ENCODE results near the gene PHLPP1. TPM values are rescaled to one million over a fixed set of nuclear protein-coding genes. Genes with fewer than 3 reads are reported as not detected.

PHLPP1 gene
- total RNA-seq, 1 experiment from 2014 or later = 14.7 TPM

- ATAC-seq (no peak), DNase-seq (ENCODE audit: low read depth, low spot score) (no peak)
- POLR2A ChIA-PET = no interaction called here
Measured at GRCh38 chr18:62781893-62782292, 66.6 kb downstream of the PHLPP1 start.

More at GRCh38 chr18:62781893-62782292, 66.6 kb downstream of the PHLPP1 start:
- H3K9me3 ChIP-seq (ENCODE audit: control insufficient read depth in 1 of 2, insufficient read depth in 1 of 2, low read depth in 1 of 2, low read length in 2 of 2) = no peaks in the 10 kb centered on the region
- H3K27me3 ChIP-seq (ENCODE audit: insufficient read depth, low read length) = no peaks in the 10 kb centered on the region
- H4K20me1 ChIP-seq (ENCODE audit: insufficient read depth) = no peaks in the 10 kb centered on the region
- H3K9ac ChIP-seq (ENCODE audit: low read length) = no peak overlapping the region
- no TSS peak for BruUV-seq (replicated peaks)
- no peak overlapping the region for H3K4me3 ChIP-seq (replicated peaks in 1 of 2; ENCODE audit: low read depth in 1 of 2, low read length in 2 of 2)
- no peak overlapping the region for H3K27ac ChIP-seq (ENCODE audit: low read depth, low read length)
- intact Hi-C loops (cut with micrococcal nuclease) = no loop called here
- ChIA-PET RAD21 (ENCODE audit: low non-redundant PET in 1 of 2, low total read pairs in 2 of 2, uncharacterized antibody in 2 of 2, unreplicated experiment in 2 of 2) (no interaction called here), CTCF (no interaction called here)
- TF ChIP-seq REST (IDR thresholded peaks at IDR 0.05; ENCODE audit: low read depth) = no peak
- no peak for TF ChIP-seq ZNF274 (IDR thresholded peaks at IDR 0.05; ENCODE audit: low read depth, low read length)
- TF ChIP-seq JUND (IDR thresholded peaks at IDR 0.05) = no peak
- no peak for TF ChIP-seq EZH2phosphoT487 (IDR thresholded peaks at IDR 0.05; ENCODE audit: borderline replicate concordance)
- TF ChIP-seq SRF (IDR thresholded peaks at IDR 0.05; ENCODE audit: low read depth) = no peak
- TF ChIP-seq SIN3A (IDR thresholded peaks at IDR 0.05; ENCODE audit: low read depth) = no peak
- no peak for TF ChIP-seq YY1 (IDR thresholded peaks at IDR 0.05; ENCODE audit: extremely low read depth, insufficient replicate concordance, low read depth, low read length)
- TF ChIP-seq EGR1 (IDR thresholded peaks at IDR 0.05; ENCODE audit: low read depth) = no peak
- no peak for TF ChIP-seq EZH2 (IDR thresholded peaks at IDR 0.05)
- TF ChIP-seq POLR2AphosphoS5 (IDR thresholded peaks at IDR 0.05; ENCODE audit: low read depth, low read length) = no peak
- no peak for TF ChIP-seq ATF3 (IDR thresholded peaks at IDR 0.05)
- no peak for TF ChIP-seq ZFX (IDR thresholded peaks at IDR 0.05)
- TF ChIP-seq CEBPB (IDR thresholded peaks at IDR 0.05; ENCODE audit: low read depth) = no peak
- no peak for TF ChIP-seq RAD21 (IDR thresholded peaks at IDR 0.05; ENCODE audit: low read depth)
- no peak for TF ChIP-seq POLR2A (IDR thresholded peaks at IDR 0.05; ENCODE audit: borderline replicate concordance, extremely low read depth, insufficient read depth, insufficient read length)
- TF ChIP-seq SP1 (IDR thresholded peaks at IDR 0.05; ENCODE audit: low read depth) = no peak
- no peak for TF ChIP-seq TCF7L2 (IDR thresholded peaks at IDR 0.05; ENCODE audit: borderline replicate concordance, extremely low read depth, insufficient read depth, insufficient read length)
- TF ChIP-seq CTCF (IDR thresholded peaks at IDR 0.05 in 2 of 3, conservative IDR thresholded peaks at IDR 0.05 in 1 of 3; ENCODE audit: borderline replicate concordance in 1 of 3, insufficient read depth in 1 of 3, low read depth in 2 of 3, low read length in 2 of 3) = no peak
- H3K79me2 ChIP-seq (ENCODE audit: insufficient read depth, low read length) = peaks cover 29% of the 10 kb centered on the region; the same call in 1 of the 2 replicates
- H3K4me2 ChIP-seq (ENCODE audit: low read length) = no peak overlapping the region
- H3K36me3 ChIP-seq (ENCODE audit: control insufficient read depth in 1 of 2, insufficient read depth in 2 of 2, low read length in 2 of 2) = no peaks in the 10 kb centered on the region
- H3K4me1 ChIP-seq (ENCODE audit: control insufficient read depth in 1 of 2, insufficient read depth in 2 of 2, low read length in 2 of 2) = no peaks in the 10 kb centered on the region
- H3K9me2 ChIP-seq (ENCODE audit: insufficient read depth) = no peaks in the 10 kb centered on the region
- no peak overlapping the region for H2AFZ ChIP-seq (ENCODE audit: low read depth, low read length, poor library complexity, severe bottlenecking)

All from HCT116 (cell line).